ENCODE measurements around the gene DNAI7.

DNAI7 gene

GRCh38 chr12:25089738-25090137 is 105.2 kb downstream of the DNAI7 start:
- Mint-ChIP-seq H3K4me1 (peaks cover 24% of the 10 kb centered on the region), H3K9me3 (no peaks in the 10 kb centered on the region), H3K36me3 (peaks cover 43% of the 10 kb centered on the region), H3K27ac (peak overlapping the region; percentile 91), H3K4me3 (peak overlapping the region; percentile 14)
- no peak for DNase-seq (ENCODE audit: low spot score in 2 of 2)
- peak; percentile 90 for ATAC-seq

DNA sequence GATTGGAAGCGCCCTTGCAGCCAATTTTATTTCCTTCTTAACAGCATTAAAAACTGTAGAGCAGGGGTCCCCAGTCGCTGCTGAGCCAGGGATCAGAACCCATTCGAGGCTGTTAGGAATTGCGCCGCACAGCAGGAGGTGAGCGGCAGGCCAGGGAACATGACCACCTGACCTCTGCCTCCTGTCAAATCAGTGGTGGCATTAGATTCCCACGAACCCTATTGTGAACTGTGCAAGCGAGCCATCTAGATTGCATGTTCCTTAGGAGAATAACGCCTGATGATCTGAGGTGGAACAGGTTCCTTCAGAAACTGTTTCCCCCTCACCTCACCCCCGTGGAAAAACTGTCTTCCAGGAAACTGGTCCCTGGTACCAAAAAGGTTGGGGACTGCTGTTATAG is 107.4 kb downstream of the DNAI7 start:
- Mint-ChIP-seq H3K27ac (peak overlapping the region; percentile 79), H3K36me3 (peaks cover 39% of the 10 kb centered on the region), H3K9me3 (no peaks in the 10 kb centered on the region), H3K4me3 (no peak overlapping the region), H3K4me1 (peaks cover 24% of the 10 kb centered on the region)
- DNase-seq (ENCODE audit: low spot score in 2 of 2) (no peak), ATAC-seq (no peak)

- no peaks in the 10 kb centered on the region for H3K9me3 Mint-ChIP-seq
- H3K36me3 Mint-ChIP-seq = peaks cover 55% of the 10 kb centered on the region
- H3K4me1 Mint-ChIP-seq = peaks cover 13% of the 10 kb centered on the region
- H3K27ac Mint-ChIP-seq = no peak overlapping the region
- no peak overlapping the region for H3K4me3 Mint-ChIP-seq
- ATAC-seq (no peak), DNase-seq (ENCODE audit: low spot score in 2 of 2) (no peak)
Observed at GRCh38 chr12:25084816-25085215, 110.1 kb downstream of the DNAI7 start.

GRCh38 chr12:25083211-25083610 is 111.7 kb downstream of the DNAI7 start:
- H3K36me3 Mint-ChIP-seq = peaks cover 62% of the 10 kb centered on the region
- no peaks in the 10 kb centered on the region for H3K9me3 Mint-ChIP-seq
- no peak overlapping the region for H3K27ac Mint-ChIP-seq
- no peak for DNase-seq (ENCODE audit: low spot score in 2 of 2)
- peaks cover 8% of the 10 kb centered on the region for H3K4me1 Mint-ChIP-seq
- H3K4me3 Mint-ChIP-seq = no peak overlapping the region
- ATAC-seq = no peak

GRCh38 chr12:25082628-25083027 is 112.3 kb downstream of the DNAI7 start:
- H3K4me3 Mint-ChIP-seq = no peak overlapping the region
- ATAC-seq (no peak), DNase-seq (ENCODE audit: low spot score in 2 of 2) (no peak)
- H3K27ac Mint-ChIP-seq = no peak overlapping the region
- H3K36me3 Mint-ChIP-seq = peaks cover 59% of the 10 kb centered on the region
- H3K9me3 Mint-ChIP-seq = no peaks in the 10 kb centered on the region
- H3K4me1 Mint-ChIP-seq = peaks cover 5% of the 10 kb centered on the region

GRCh38 chr12:25079393-25079792 is 115.6 kb downstream of the DNAI7 start:
- no peak overlapping the region for H3K27ac Mint-ChIP-seq
- H3K9me3 Mint-ChIP-seq = no peaks in the 10 kb centered on the region
- ATAC-seq (no peak), DNase-seq (ENCODE audit: low spot score in 2 of 2) (no peak)
- H3K4me3 Mint-ChIP-seq = no peak overlapping the region
- peaks cover 3% of the 10 kb centered on the region for H3K4me1 Mint-ChIP-seq
- peaks cover 41% of the 10 kb centered on the region for H3K36me3 Mint-ChIP-seq

- no peak for ATAC-seq
- peaks cover 38% of the 10 kb centered on the region for H3K36me3 Mint-ChIP-seq
Observed at GRCh38 chr12:25074954-25075353, 120.0 kb downstream of the DNAI7 start.

GRCh38 chr12:25074113-25074512 is 120.8 kb downstream of the DNAI7 start:
- DNase-seq (ENCODE audit: low spot score in 2 of 2) = no peak
- H3K4me1 Mint-ChIP-seq = peaks cover 7% of the 10 kb centered on the region
- no peak for ATAC-seq
- H3K27ac Mint-ChIP-seq = no peak overlapping the region
- H3K4me3 Mint-ChIP-seq = no peak overlapping the region
- no peaks in the 10 kb centered on the region for H3K9me3 Mint-ChIP-seq
- H3K36me3 Mint-ChIP-seq = peaks cover 39% of the 10 kb centered on the region

More at GRCh38 chr12:25074954-25075353, 120.0 kb downstream of the DNAI7 start:
- H3K9me3 Mint-ChIP-seq = no peaks in the 10 kb centered on the region
- no peak overlapping the region for H3K27ac Mint-ChIP-seq
- no peak overlapping the region for H3K4me3 Mint-ChIP-seq
- no peak for DNase-seq (ENCODE audit: low spot score in 2 of 2)
- H3K4me1 Mint-ChIP-seq = peaks cover 7% of the 10 kb centered on the region

DNA sequence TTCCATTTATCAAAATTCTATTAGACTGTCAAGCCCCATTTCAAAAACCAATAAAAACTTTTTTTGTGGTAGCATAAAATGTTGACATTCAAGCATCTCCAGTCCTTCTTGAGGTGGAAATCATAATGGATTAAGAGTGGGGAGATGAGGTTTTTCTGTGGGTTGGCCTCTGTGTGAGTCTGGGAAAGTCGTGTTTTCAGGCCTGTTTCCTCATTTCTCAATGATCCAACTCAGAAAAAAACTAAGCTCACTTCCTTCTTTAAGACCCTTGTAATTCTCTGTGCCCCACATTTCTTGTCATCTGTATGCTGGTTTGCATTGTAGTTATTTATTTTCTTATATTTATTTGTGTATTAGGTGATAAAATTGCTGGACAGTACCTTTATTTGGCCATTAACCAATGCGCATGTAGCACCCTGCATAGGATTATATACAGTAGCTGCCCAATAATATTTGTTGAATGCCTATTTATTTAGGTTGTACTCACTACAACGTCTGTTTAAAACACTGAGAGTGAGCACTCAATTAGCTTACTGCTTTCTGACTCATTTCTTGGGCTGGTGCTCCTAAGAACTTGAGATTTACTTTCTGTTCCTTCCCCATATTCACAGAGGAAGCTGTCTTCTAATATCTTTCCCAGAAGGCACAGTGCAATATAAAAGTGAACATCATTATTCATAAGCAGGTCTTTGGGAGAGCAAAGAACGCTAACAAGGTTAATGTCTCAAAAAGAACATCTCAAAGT is 121.9 kb downstream of the DNAI7 start:
- Mint-ChIP-seq H3K27ac (peak overlapping the region; percentile 9), H3K9me3 (no peaks in the 10 kb centered on the region), H3K36me3 (peaks cover 44% of the 10 kb centered on the region), H3K4me3 (no peak overlapping the region), H3K4me1 (peaks cover 15% of the 10 kb centered on the region)
- ATAC-seq = no peak
- DNase-seq (ENCODE audit: low spot score in 2 of 2) = no peak

DNA sequence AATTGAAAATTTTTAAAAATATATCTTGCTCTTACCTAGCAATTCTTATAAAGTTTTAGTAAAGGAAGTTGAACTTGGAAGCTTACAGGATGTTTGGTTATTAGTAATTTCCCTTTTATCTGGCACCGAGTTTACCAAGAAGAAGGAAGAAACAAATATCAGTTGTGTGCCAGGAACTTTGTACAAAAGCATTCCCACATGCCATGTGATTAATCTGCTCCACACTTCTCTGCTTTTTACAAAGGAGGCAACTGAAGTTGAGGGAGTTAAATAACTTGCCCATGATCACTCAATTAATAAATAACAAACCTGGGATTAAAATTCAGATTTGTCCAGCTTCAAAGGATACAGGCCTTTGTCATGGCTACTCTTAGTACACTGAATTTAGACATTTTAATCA is 123.6 kb downstream of the DNAI7 start:
- Mint-ChIP-seq H3K27ac (no peak overlapping the region), H3K4me3 (no peak overlapping the region), H3K36me3 (peaks cover 60% of the 10 kb centered on the region), H3K9me3 (no peaks in the 10 kb centered on the region), H3K4me1 (peaks cover 22% of the 10 kb centered on the region)
- DNase-seq (ENCODE audit: low spot score in 2 of 2) = no peak
- ATAC-seq = no peak

DNA sequence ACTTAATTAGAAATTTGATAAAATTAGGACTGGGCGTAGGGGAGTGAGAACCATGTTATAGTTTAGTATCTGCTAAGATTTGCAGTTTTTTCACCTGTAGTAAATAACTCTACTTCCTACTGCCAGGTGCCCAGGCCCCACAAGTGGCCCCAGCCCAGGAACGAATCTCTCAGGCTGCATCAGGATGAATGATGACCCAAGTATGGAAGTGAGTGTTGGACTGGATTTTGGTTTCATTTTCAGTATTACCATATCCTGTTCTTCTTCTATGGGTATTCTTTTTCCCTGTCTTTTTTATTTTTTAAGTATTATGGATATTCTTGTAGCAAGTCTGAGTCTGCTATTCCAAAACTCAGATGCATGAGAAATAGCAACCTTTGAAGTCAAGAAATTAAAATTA is 125.7 kb downstream of the DNAI7 start:
- ATAC-seq (no peak), DNase-seq (ENCODE audit: low spot score in 2 of 2) (no peak)
- no peak overlapping the region for H3K27ac Mint-ChIP-seq
- no peaks in the 10 kb centered on the region for H3K9me3 Mint-ChIP-seq
- H3K4me1 Mint-ChIP-seq = peaks cover 19% of the 10 kb centered on the region
- H3K4me3 Mint-ChIP-seq = no peak overlapping the region
- H3K36me3 Mint-ChIP-seq = peaks cover 68% of the 10 kb centered on the region

GRCh38 chr12:25065035-25065434 is 129.9 kb downstream of the DNAI7 start:
- Mint-ChIP-seq H3K9me3 (no peaks in the 10 kb centered on the region), H3K36me3 (peaks cover 48% of the 10 kb centered on the region), H3K4me1 (peaks cover 28% of the 10 kb centered on the region), H3K27ac (peak overlapping the region; percentile 9), H3K4me3 (no peak overlapping the region)
- no peak for DNase-seq (ENCODE audit: low spot score in 2 of 2)
- no peak for ATAC-seq

GRCh38 chr12:25063873-25064628 is 130.9 kb downstream of the DNAI7 start:
- peaks cover 27% of the 10 kb centered on the region for H3K4me1 Mint-ChIP-seq
- H3K4me3 Mint-ChIP-seq = no peak overlapping the region
- peak overlapping the region; percentile 9 for H3K27ac Mint-ChIP-seq
- ATAC-seq (peak; percentile 49), DNase-seq (ENCODE audit: low spot score in 2 of 2) (no peak)
- H3K36me3 Mint-ChIP-seq = peaks cover 38% of the 10 kb centered on the region
- no peaks in the 10 kb centered on the region for H3K9me3 Mint-ChIP-seq

- ATAC-seq = no peak
- no peak for DNase-seq (ENCODE audit: low spot score in 2 of 2)
- Mint-ChIP-seq H3K4me1 (peaks cover 37% of the 10 kb centered on the region), H3K9me3 (no peaks in the 10 kb centered on the region), H3K4me3 (no peak overlapping the region), H3K36me3 (no peaks in the 10 kb centered on the region), H3K27ac (no peak overlapping the region)
Observed at GRCh38 chr12:25058658-25059058, 136.3 kb downstream of the DNAI7 start.

Measured in stimulated activated effector memory CD8-positive, alpha-beta T cell treated with anti-CD3 and anti-CD28 coated beads, Interleukin-12 subunit alpha, Interleukin-12 subunit beta, amount 100 ng/mL, for 72 hours (primary cell).